Testis (tissue), 2 donors: ENCODE data around the gene CADM1.

Source experiments
- CTCF ChIP-seq, 3 experiments: fragments of 450-650 bp in 2 of 3; fragments of 200-600 bp in 1 of 3; sonication (generic) in 1 of 3; IDR thresholded peaks; one replicate each; pipeline ENCODE4 v1.5.1; 2016 to 2019; ENCODE audit warnings: antibody characterized with exemption in 3 of 3, mild to moderate bottlenecking in 2 of 3, moderate library complexity in 1 of 3
- POLR2A ChIP-seq: fragments of 450-650 bp; IDR thresholded peaks from one replicate; pipeline ENCODE4 v1.6.1; 2017; ENCODE audit warnings: antibody characterized with exemption, mild to moderate bottlenecking, moderate library complexity

GRCh38 chr11:115521825-115522224 lies 17.6 kb upstream of the CADM1 start:
- TF ChIP-seq CTCF (IDR thresholded peaks at IDR 0.05) (no peak), POLR2A (no peak)
